Liver (tissue), 9 donors: Measurements from ENCODE around the gene FRMPD4. TPM values are rescaled to one million over a fixed set of nuclear protein-coding genes. Genes with fewer than 3 reads are reported as not detected.

Source experiments
- DNase-seq: peaks from one replicate; pipeline ENCODE4 v3.0.0-alpha.2; 2017; ENCODE audit warnings: low spot score
- H3K27ac ChIP-seq, 2 donors: one replicate each; pipeline ENCODE4 v1.7.0; 2013; ENCODE audit warnings: inconsistent platforms in 2 of 2, low read length in 2 of 2, control low read depth in 1 of 2, low read depth in 1 of 2, mild to moderate bottlenecking in 1 of 2
- H3K27me3 ChIP-seq, 4 donors: one replicate each; pipeline versions ENCODE4 v1.6.1 to v1.7.0; 2013; ENCODE audit warnings: low read length in 3 of 4, inconsistent platforms in 1 of 4, mild to moderate bottlenecking in 1 of 4, moderate library complexity in 1 of 4; ENCODE audit not compliant: control insufficient read depth in 4 of 4, insufficient read depth in 4 of 4
- H3K36me3 ChIP-seq, 4 donors: one replicate each; pipeline versions ENCODE4 v1.6.1 to v1.7.0; 2013; ENCODE audit warnings: low read length in 3 of 4, mild to moderate bottlenecking in 3 of 4, low read depth in 1 of 4, moderate library complexity in 1 of 4; ENCODE audit not compliant: control insufficient read depth in 4 of 4, insufficient read depth in 3 of 4
- H3K4me1 ChIP-seq, 4 donors: one replicate each; pipeline versions ENCODE4 v1.6.1 to v1.7.0; 2013; ENCODE audit warnings: low read length in 3 of 4, mild to moderate bottlenecking in 3 of 4, moderate library complexity in 1 of 4; ENCODE audit not compliant: control insufficient read depth in 4 of 4, insufficient read depth in 4 of 4
- H3K4me3 ChIP-seq, 3 donors: one replicate each; pipeline versions ENCODE4 v1.6.1 to v1.7.0; 2013; ENCODE audit warnings: low read length in 3 of 3, control low read depth in 1 of 3, low read depth in 1 of 3, mild to moderate bottlenecking in 1 of 3
- H3K9ac ChIP-seq, 2 donors: one replicate each; pipeline ENCODE4 v1.7.0; 2013; ENCODE audit warnings: low read length in 2 of 2, mild to moderate bottlenecking in 2 of 2, moderate library complexity in 2 of 2, control low read depth in 1 of 2, low read depth in 1 of 2
- H3K9me3 ChIP-seq, 4 donors: one replicate each; pipeline versions ENCODE4 v1.6.1 to v1.7.0; 2013; ENCODE audit warnings: low read length in 3 of 4; ENCODE audit not compliant: control insufficient read depth in 4 of 4
- EGR1 ChIP-seq, 2 donors: IDR thresholded peaks; 2 replicates each; pipeline ENCODE4 v1.6.1; 2016 to 2018; ENCODE audit warnings: antibody characterized with exemption in 2 of 2, low read depth in 2 of 2
- FOXA1 ChIP-seq: IDR thresholded peaks from 2 replicates; pipeline ENCODE4 v1.6.1; 2016; ENCODE audit warnings: antibody characterized with exemption
- FOXA2 ChIP-seq: IDR thresholded peaks from 2 replicates; pipeline ENCODE4 v1.6.1; 2016; ENCODE audit warnings: antibody characterized with exemption
- GABPA ChIP-seq, 2 donors: IDR thresholded peaks in 1 of 2; conservative IDR thresholded peaks in 1 of 2; 2 replicates each; pipeline ENCODE4 v1.6.1; 2016; ENCODE audit warnings: antibody characterized with exemption in 2 of 2, mild to moderate bottlenecking in 1 of 2, moderate library complexity in 1 of 2
- HNF4A ChIP-seq, 2 donors: conservative IDR thresholded peaks; 2 replicates each; pipeline ENCODE4 v1.6.1; 2016; ENCODE audit warnings: antibody characterized with exemption in 2 of 2, mild to moderate bottlenecking in 2 of 2
- HNF4G ChIP-seq: IDR thresholded peaks from 2 replicates; pipeline ENCODE4 v1.6.1; 2016; ENCODE audit warnings: antibody characterized with exemption
- JUND ChIP-seq, 2 donors: IDR thresholded peaks; 2 replicates each; pipeline ENCODE4 v1.6.1; 2016; ENCODE audit warnings: antibody characterized with exemption in 2 of 2
- RAD21 ChIP-seq, 2 donors: IDR thresholded peaks; 2 replicates each; pipeline ENCODE4 v1.6.1; 2016; ENCODE audit warnings: antibody characterized with exemption in 2 of 2, mild to moderate bottlenecking in 2 of 2
- RXRA ChIP-seq, 2 donors: IDR thresholded peaks; 2 replicates each; pipeline ENCODE4 v1.6.1; 2017 to 2018; ENCODE audit warnings: antibody characterized with exemption in 2 of 2, mild to moderate bottlenecking in 1 of 2
- SP1 ChIP-seq: IDR thresholded peaks from 2 replicates; pipeline ENCODE4 v1.6.1; 2018; ENCODE audit warnings: antibody characterized with exemption, mild to moderate bottlenecking
- TAF1 ChIP-seq: conservative IDR thresholded peaks from 2 replicates; pipeline ENCODE4 v1.6.1; 2016; ENCODE audit warnings: antibody characterized with exemption, mild to moderate bottlenecking
- YY1 ChIP-seq: IDR thresholded peaks from 2 replicates; pipeline ENCODE4 v1.6.1; 2016; ENCODE audit warnings: antibody characterized with exemption, mild to moderate bottlenecking
- WGBS: extraction: QIAGEN DNeasy Blood & Tissue Kit; methylation state at CpG from one replicate; pipeline ENCODE4 v1.1.7; 2013; 5-methylcytosine and 5-hydroxymethylcytosine counted together
- polyA plus RNA-seq, 2 donors: library from polyadenylated mRNA; stranded (reverse) in 1 of 2; unstranded in 1 of 2; fragments of 200-250 nt in 1 of 2; fragments of >200 nt in 1 of 2; fragmentation: Nextera tagmentation in 1 of 2; extraction: Ambion mirVana in 1 of 2; gene quantifications; one replicate each; pipeline versions ENCODE4 v1.2.1 to v1.2.3, GENCODE V29; 2013 to 2015
- total RNA-seq, 2 donors: library from RNA; depleted of rRNA; stranded (reverse); fragments of >200 nt; gene quantifications; one replicate each; pipeline ENCODE4 v1.2.3, GENCODE V29; 2014
- TF ChIP-seq, protein P1 (sequence below): IDR thresholded peaks from 2 replicates; pipeline ENCODE4 v1.6.1; 2016; ENCODE audit warnings: antibody characterized with exemption
- TF ChIP-seq, protein P2 (sequence below): fragments of 150-350 bp; IDR thresholded peaks from 2 replicates; pipeline ENCODE4 v1.5.1; 2017; ENCODE audit warnings: improper control_type of control experiment, low read depth, low read length; ENCODE audit not compliant: missing input control
- TF ChIP-seq, protein P3 (sequence below): IDR thresholded peaks from 2 replicates; pipeline ENCODE4 v1.6.1; 2016; ENCODE audit warnings: antibody characterized with exemption, mild to moderate bottlenecking
- TF ChIP-seq, protein P4 (sequence below): IDR thresholded peaks from 2 replicates; pipeline ENCODE4 v1.6.1; 2016; ENCODE audit warnings: antibody characterized with exemption
- TF ChIP-seq, protein P5 (sequence below): IDR thresholded peaks from 2 replicates; pipeline ENCODE4 v1.6.1; 2016; ENCODE audit warnings: antibody characterized with exemption
- donor health status: healthy.
- donor health status: healthy.
- donor health status: healthy.
- donor health status: healthy.
- donor health status: healthy.

The FRMPD4 gene
- total and polyA plus RNA-seq, 4 donors = 0.01 to 0.08 (median 0.03) TPM; not detected in 1

DNA sequence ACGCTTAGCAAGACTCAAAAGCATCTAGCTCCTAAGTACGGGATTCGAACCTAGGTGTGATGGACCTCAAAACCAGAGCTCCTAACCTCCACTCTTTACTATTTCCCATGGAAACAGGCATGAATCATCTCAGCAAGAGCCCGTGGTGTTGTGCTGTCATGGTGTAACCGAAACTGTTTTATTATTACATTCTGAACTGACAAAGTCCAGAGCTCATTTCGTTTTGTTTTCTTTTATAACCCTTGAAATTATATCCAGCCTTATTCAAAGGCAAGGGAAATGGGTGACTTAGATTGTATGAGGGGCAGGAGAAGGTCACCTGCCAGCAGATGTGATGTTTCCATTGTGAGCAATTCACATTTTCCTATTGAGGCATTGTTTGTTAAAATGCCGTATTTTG is 301.1 kb downstream of the FRMPD4 start:
- Histone ChIP-seq H3K9me3 (no peaks in the 10 kb centered on the region), H3K36me3 (no peaks in the 10 kb centered on the region), H3K4me1 (no peaks in the 10 kb centered on the region), H3K27ac (no peak overlapping the region), H3K9ac (no peak overlapping the region), H3K4me3 (no peak overlapping the region), H3K27me3 (peaks cover 0 to 4% (median 0%) of the 10 kb centered on the region in 4 donors)
- WGBS = 67% methylated on average over 7 of the region's 7 CpGs
- no peak for DNase-seq
- TF ChIP-seq GABPA (IDR thresholded peaks at IDR 0.05 in 1 of 2, conservative IDR thresholded peaks at IDR 0.05 in 1 of 2) = no peak
- TF ChIP-seq, protein P1, sequence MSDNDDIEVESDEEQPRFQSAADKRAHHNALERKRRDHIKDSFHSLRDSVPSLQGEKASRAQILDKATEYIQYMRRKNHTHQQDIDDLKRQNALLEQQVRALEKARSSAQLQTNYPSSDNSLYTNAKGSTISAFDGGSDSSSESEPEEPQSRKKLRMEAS = no peak
- TF ChIP-seq HNF4G = no peak
- TF ChIP-seq RXRA (IDR thresholded peaks at IDR 0.05) = no peak
- no peak for TF ChIP-seq JUND (IDR thresholded peaks at IDR 0.05)
- no peak for TF ChIP-seq RAD21 (IDR thresholded peaks at IDR 0.05)
- TF ChIP-seq, protein P2, sequence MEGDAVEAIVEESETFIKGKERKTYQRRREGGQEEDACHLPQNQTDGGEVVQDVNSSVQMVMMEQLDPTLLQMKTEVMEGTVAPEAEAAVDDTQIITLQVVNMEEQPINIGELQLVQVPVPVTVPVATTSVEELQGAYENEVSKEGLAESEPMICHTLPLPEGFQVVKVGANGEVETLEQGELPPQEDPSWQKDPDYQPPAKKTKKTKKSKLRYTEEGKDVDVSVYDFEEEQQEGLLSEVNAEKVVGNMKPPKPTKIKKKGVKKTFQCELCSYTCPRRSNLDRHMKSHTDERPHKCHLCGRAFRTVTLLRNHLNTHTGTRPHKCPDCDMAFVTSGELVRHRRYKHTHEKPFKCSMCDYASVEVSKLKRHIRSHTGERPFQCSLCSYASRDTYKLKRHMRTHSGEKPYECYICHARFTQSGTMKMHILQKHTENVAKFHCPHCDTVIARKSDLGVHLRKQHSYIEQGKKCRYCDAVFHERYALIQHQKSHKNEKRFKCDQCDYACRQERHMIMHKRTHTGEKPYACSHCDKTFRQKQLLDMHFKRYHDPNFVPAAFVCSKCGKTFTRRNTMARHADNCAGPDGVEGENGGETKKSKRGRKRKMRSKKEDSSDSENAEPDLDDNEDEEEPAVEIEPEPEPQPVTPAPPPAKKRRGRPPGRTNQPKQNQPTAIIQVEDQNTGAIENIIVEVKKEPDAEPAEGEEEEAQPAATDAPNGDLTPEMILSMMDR = no peak
- TF ChIP-seq, protein P3, sequence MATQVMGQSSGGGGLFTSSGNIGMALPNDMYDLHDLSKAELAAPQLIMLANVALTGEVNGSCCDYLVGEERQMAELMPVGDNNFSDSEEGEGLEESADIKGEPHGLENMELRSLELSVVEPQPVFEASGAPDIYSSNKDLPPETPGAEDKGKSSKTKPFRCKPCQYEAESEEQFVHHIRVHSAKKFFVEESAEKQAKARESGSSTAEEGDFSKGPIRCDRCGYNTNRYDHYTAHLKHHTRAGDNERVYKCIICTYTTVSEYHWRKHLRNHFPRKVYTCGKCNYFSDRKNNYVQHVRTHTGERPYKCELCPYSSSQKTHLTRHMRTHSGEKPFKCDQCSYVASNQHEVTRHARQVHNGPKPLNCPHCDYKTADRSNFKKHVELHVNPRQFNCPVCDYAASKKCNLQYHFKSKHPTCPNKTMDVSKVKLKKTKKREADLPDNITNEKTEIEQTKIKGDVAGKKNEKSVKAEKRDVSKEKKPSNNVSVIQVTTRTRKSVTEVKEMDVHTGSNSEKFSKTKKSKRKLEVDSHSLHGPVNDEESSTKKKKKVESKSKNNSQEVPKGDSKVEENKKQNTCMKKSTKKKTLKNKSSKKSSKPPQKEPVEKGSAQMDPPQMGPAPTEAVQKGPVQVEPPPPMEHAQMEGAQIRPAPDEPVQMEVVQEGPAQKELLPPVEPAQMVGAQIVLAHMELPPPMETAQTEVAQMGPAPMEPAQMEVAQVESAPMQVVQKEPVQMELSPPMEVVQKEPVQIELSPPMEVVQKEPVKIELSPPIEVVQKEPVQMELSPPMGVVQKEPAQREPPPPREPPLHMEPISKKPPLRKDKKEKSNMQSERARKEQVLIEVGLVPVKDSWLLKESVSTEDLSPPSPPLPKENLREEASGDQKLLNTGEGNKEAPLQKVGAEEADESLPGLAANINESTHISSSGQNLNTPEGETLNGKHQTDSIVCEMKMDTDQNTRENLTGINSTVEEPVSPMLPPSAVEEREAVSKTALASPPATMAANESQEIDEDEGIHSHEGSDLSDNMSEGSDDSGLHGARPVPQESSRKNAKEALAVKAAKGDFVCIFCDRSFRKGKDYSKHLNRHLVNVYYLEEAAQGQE = no peak
- no peak for TF ChIP-seq YY1
- TF ChIP-seq SP1 = no peak
- no peak for TF ChIP-seq EGR1 (IDR thresholded peaks at IDR 0.05; ENCODE audit: low read depth in 2 of 2)
- no peak for TF ChIP-seq FOXA1
- no peak for TF ChIP-seq TAF1
- TF ChIP-seq FOXA2 = no peak
- TF ChIP-seq HNF4A (conservative IDR thresholded peaks at IDR 0.05) = no peak

DNA sequence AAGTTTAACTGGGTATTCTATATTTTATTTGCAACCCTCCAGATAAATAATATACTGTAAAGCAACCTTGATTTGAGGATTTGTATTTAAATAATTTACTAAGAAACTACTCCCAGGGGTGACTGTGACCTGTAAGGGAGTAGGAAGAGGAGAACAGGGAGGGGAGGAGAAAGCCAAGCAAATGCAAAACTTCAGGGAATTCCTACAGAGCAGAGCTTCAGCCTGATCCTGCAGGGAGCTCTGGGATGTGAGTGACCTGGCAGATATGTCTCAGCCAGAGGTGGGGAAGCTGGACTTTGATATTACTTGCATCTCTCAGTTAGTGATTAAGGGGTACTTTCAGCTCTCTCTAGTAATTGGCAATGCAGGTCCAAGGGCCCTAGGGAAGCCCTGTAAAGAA is 302.0 kb downstream of the FRMPD4 start:
- H3K27ac ChIP-seq = no peak overlapping the region
- no peaks in the 10 kb centered on the region for H3K4me1 ChIP-seq
- H3K9me3 ChIP-seq = no peaks in the 10 kb centered on the region
- TF ChIP-seq FOXA2 = no peak
- TF ChIP-seq, protein P4, sequence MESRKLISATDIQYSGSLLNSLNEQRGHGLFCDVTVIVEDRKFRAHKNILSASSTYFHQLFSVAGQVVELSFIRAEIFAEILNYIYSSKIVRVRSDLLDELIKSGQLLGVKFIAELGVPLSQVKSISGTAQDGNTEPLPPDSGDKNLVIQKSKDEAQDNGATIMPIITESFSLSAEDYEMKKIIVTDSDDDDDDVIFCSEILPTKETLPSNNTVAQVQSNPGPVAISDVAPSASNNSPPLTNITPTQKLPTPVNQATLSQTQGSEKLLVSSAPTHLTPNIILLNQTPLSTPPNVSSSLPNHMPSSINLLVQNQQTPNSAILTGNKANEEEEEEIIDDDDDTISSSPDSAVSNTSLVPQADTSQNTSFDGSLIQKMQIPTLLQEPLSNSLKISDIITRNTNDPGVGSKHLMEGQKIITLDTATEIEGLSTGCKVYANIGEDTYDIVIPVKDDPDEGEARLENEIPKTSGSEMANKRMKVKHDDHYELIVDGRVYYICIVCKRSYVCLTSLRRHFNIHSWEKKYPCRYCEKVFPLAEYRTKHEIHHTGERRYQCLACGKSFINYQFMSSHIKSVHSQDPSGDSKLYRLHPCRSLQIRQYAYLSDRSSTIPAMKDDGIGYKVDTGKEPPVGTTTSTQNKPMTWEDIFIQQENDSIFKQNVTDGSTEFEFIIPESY = no peak
- no peak for TF ChIP-seq FOXA1
- TF ChIP-seq GABPA (IDR thresholded peaks at IDR 0.05 in 1 of 2, conservative IDR thresholded peaks at IDR 0.05 in 1 of 2) = no peak
- TF ChIP-seq TAF1 = no peak
- TF ChIP-seq HNF4G = no peak
- TF ChIP-seq, protein P3 = no peak
- TF ChIP-seq, protein P2 = no peak
- TF ChIP-seq JUND (IDR thresholded peaks at IDR 0.05) = no peak
- no peak for TF ChIP-seq RAD21 (IDR thresholded peaks at IDR 0.05)
- TF ChIP-seq, protein P1 = no peak
- TF ChIP-seq, protein P5, sequence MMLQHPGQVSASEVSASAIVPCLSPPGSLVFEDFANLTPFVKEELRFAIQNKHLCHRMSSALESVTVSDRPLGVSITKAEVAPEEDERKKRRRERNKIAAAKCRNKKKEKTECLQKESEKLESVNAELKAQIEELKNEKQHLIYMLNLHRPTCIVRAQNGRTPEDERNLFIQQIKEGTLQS = no peak
- TF ChIP-seq YY1 = no peak
- H3K9ac ChIP-seq = no peak overlapping the region
- H3K27me3 ChIP-seq = peaks cover 0 to 4% (median 0%) of the 10 kb centered on the region in 4 donors
- no peak for DNase-seq
- no peak overlapping the region for H3K4me3 ChIP-seq
- H3K36me3 ChIP-seq = no peaks in the 10 kb centered on the region
